ENCODE measurements around the gene ZP4.

- TF ChIP-seq POLR2A (IDR thresholded peaks at IDR 0.05; ENCODE audit: borderline replicate concordance, extremely low read depth, insufficient read depth, insufficient read length) (no peak), CEBPB (IDR thresholded peaks at IDR 0.05; ENCODE audit: low read depth) (no peak), ZFX (IDR thresholded peaks at IDR 0.05) (no peak), CTCF (IDR thresholded peaks at IDR 0.05 in 2 of 3, conservative IDR thresholded peaks at IDR 0.05 in 1 of 3; ENCODE audit: borderline replicate concordance in 1 of 3, insufficient read depth in 1 of 3, low read depth in 2 of 3, low read length in 2 of 3) (no peak)
Measured at GRCh38 chr1:237834048-237834447, 56.7 kb downstream of the ZP4 start.

Measured in HCT116 (cell line).